HG03066 (cell line): ENCODE data around the gene MELTF.

Experiments
- ATAC-seq: cut with Tn5 transposase; IDR thresholded peaks from one replicate; pipeline ENCODE4 v1.9.1; 2021; ENCODE audit warnings: low read depth; ENCODE audit not compliant: unreplicated experiment

MELTF gene

GRCh38 chr3:196996454-196997265 lies 33.0 kb downstream of the MELTF start:
- no peak for ATAC-seq

DNA sequence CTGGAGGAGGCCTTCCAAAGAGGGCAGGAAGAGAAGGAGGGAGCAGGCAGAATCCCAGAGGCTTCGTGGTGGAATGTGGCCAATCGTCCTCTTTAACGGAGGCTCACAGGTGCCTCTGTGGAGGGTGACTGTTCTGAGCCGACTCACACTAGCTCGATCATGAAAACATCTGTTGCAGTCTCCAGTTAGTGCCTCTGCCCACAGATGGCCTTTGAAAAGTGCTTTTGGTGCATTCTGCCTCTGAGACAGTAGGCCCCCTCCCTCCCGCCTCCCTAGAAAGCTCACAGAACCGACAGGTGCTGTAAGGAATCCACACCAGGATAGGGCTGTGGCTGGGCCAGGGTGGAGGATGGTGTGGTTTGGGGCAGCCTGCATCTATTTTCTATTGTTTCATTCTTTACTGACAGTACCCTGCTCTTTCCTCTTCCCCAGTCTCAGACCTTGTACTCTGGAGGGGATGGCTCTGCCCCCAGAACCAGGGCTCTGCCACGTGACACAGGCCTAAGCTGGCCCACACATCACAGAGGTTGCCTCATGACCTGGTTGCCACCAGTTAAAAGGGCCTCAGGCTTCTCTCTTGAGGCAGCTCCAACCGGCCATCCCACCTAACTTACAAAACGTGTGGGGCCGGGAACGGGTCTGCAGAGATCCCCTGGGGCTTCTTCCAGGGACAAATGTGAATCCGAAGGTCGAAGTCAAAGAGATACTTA lies 33.8 kb downstream of the MELTF start:
- ATAC-seq: no peak

- ATAC-seq: no peak
Observed at GRCh38 chr3:196995027-196995426, 34.6 kb downstream of the MELTF start.

GRCh38 chr3:196994056-196994455 lies 35.6 kb downstream of the MELTF start:
- ATAC-seq: no peak

- ATAC-seq: no peak
Observed at GRCh38 chr3:196992461-196993065, 37.1 kb downstream of the MELTF start.

- no peak for ATAC-seq
Observed at GRCh38 chr3:196991581-196992460, 37.8 kb downstream of the MELTF start.

GRCh38 chr3:196990601-196991007 lies 39.0 kb downstream of the MELTF start:
- no peak for ATAC-seq

- no peak for ATAC-seq
Observed at GRCh38 chr3:196989721-196990262, 39.8 kb downstream of the MELTF start.

DNA sequence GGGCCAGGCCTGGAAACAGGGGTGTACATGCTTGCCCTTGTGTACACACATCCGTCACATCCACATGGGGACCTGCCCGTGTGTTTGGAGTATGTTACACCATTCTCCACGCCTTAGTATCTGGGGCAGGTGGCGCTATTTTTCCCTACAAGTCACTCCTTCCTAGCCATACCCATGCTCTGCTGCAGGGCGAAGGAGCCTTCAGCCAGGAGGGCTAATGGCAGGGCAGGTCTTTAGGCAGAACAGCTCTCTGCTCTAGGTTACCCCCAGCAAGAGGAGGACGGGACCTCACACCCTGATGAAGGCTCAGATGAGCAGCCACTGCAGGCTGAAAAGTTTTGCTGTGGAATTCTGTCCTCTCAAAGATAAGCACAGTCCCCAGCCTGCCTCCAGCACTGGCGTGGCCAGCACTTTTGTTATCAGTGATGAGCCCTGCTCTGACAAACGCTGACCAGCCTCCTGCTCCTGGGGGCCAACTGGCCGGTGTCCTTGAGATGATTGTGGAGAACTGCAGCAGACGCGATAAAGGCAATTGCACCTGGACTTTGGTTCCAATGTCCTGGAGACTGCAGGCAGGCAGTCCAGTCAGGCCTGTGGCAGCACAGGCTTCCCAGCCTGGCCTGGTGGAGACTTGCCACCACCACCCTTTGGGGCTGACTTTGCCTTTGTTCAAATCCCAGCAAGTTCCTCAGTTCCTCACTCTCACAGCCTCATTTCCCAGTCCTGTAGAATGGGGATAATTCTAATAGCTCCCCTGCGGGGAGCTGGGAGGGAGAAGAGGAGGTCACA lies 41.2 kb downstream of the MELTF start:
- no peak for ATAC-seq

- no peak for ATAC-seq
Observed at GRCh38 chr3:196987022-196987421, 42.6 kb downstream of the MELTF start.

GRCh38 chr3:196985954-196986885 lies 43.4 kb downstream of the MELTF start:
- no peak for ATAC-seq

GRCh38 chr3:196985298-196985697 lies 44.3 kb downstream of the MELTF start:
- ATAC-seq: no peak

GRCh38 chr3:196983186-196983585 lies 46.4 kb downstream of the MELTF start:
- no peak for ATAC-seq

- no peak for ATAC-seq
Observed at GRCh38 chr3:196981657-196982056, 48.0 kb downstream of the MELTF start.

GRCh38 chr3:196979545-196979944 lies 50.1 kb downstream of the MELTF start:
- no peak for ATAC-seq

DNA sequence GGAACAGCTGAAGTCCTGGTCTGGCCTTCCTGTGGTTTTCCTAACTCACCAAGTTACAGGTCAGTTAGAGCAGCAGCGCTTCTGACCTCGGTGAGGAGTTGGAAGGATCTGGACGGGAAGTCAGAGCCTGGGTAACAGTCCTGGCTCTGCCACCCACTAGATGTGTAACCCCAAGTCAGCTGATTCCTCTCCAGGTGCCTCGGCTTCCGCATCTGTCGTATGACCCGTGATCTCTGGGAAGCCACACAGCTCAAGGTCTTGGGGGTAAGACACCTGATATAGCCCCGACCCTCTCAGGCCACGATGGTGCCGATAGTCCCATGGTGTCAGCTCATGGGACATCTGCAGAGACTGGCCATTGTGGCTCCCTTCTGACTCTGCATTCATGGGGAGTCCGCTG lies 52.7 kb downstream of the MELTF start:
- no peak for ATAC-seq

GRCh38 chr3:196975349-196975748 lies 54.3 kb downstream of the MELTF start:
- ATAC-seq: no peak

GRCh38 chr3:196974661-196975060 lies 55.0 kb downstream of the MELTF start:
- ATAC-seq: no peak
